ENCODE results near the gene COMP. TPM values are rescaled to one million over a fixed set of nuclear protein-coding genes. Genes with fewer than 3 reads are reported as not detected.

Gene COMP
- total RNA-seq, 2 donors from 2014 or later = 0.09 to 2.0 TPM

DNA sequence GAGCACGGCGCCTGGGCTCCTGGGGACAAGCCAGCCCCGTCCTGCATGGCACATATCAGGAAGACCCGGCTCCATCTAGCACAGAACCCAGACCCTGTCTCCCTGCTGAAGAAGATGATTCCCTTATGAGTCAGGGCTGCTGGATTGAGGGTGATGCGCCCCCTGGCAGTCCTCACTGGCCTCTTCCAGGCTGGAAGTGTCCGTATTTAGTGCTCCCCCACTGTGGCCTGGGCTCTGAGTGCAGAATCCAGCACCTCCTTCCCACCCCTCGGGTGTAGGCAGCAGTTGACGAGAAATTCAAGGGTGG is 14.9 kb downstream of the COMP start:
- DNase-seq (ENCODE audit: low spot score) = no peak
- TF ChIP-seq, protein P1, sequence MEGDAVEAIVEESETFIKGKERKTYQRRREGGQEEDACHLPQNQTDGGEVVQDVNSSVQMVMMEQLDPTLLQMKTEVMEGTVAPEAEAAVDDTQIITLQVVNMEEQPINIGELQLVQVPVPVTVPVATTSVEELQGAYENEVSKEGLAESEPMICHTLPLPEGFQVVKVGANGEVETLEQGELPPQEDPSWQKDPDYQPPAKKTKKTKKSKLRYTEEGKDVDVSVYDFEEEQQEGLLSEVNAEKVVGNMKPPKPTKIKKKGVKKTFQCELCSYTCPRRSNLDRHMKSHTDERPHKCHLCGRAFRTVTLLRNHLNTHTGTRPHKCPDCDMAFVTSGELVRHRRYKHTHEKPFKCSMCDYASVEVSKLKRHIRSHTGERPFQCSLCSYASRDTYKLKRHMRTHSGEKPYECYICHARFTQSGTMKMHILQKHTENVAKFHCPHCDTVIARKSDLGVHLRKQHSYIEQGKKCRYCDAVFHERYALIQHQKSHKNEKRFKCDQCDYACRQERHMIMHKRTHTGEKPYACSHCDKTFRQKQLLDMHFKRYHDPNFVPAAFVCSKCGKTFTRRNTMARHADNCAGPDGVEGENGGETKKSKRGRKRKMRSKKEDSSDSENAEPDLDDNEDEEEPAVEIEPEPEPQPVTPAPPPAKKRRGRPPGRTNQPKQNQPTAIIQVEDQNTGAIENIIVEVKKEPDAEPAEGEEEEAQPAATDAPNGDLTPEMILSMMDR (IDR thresholded peaks at IDR 0.05) = no peak
- TF ChIP-seq POLR2A (IDR thresholded peaks at IDR 0.05) (no peak), POLR2AphosphoS5 (IDR thresholded peaks at IDR 0.05) (no peak)
- no peaks in the 10 kb centered on the region for H3K27me3 ChIP-seq (replicated peaks; ENCODE audit: insufficient read depth)
- H3K27ac ChIP-seq = no peak overlapping the region
- H3K4me3 ChIP-seq = no peak overlapping the region
- intact Hi-C loops (cut with DNase I) = no loop called here
- 84% methylated on average over 7 of the region's 8 CpGs for WGBS
- no peaks in the 10 kb centered on the region for H3K4me1 ChIP-seq (replicated peaks)
- no peaks in the 10 kb centered on the region for H3K36me3 ChIP-seq
- no peaks in the 10 kb centered on the region for H3K9me3 ChIP-seq

DNA sequence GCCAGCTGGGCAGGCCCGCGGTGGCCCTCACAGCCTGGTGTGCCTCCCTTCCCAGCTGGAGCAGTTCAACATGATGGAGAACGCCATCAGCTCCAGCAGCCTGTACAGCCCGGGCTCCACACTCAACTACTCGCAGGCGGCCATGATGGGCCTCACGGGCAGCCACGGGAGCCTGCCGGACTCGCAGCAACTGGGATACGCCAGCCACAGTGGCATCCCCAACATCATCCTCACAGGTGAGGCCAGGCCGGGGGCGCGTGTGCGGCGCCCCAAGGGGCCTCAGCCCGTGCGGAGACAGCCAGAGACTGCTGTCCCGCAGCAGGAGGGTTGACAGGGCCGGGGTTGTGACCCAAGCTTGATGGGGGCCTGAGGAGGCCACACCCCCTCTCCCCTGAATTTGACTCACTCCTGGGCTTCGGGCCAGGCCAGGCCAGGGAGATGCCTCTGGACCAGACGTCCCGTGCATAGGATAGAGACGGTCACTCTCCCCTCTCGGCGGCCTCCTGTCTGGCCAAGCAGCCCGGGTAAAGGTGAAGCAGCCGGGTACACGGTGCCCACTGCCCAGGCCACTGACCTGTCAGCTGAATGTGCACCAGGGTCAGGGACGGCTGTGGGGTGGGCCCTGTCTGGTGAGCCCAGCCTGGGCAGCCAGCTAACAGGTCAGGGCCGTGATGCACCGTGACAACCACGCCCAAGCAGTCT is 15.4 kb downstream of the COMP start:
- H3K4me3 ChIP-seq = no peak overlapping the region
- DNase-seq (ENCODE audit: low spot score) = no peak
- H3K27me3 ChIP-seq (replicated peaks; ENCODE audit: insufficient read depth) = no peaks in the 10 kb centered on the region
- 90% methylated on average over 17 of the region's 33 CpGs for WGBS
- H3K9me3 ChIP-seq = no peaks in the 10 kb centered on the region
- no peaks in the 10 kb centered on the region for H3K4me1 ChIP-seq (replicated peaks)
- TF ChIP-seq POLR2AphosphoS5 (IDR thresholded peaks at IDR 0.05) (no peak), POLR2A (IDR thresholded peaks at IDR 0.05) (no peak)
- TF ChIP-seq, protein P1 (IDR thresholded peaks at IDR 0.05) = no peak
- no peaks in the 10 kb centered on the region for H3K36me3 ChIP-seq
- no peak overlapping the region for H3K27ac ChIP-seq
- intact Hi-C loops (cut with DNase I) = no loop called here

DNA sequence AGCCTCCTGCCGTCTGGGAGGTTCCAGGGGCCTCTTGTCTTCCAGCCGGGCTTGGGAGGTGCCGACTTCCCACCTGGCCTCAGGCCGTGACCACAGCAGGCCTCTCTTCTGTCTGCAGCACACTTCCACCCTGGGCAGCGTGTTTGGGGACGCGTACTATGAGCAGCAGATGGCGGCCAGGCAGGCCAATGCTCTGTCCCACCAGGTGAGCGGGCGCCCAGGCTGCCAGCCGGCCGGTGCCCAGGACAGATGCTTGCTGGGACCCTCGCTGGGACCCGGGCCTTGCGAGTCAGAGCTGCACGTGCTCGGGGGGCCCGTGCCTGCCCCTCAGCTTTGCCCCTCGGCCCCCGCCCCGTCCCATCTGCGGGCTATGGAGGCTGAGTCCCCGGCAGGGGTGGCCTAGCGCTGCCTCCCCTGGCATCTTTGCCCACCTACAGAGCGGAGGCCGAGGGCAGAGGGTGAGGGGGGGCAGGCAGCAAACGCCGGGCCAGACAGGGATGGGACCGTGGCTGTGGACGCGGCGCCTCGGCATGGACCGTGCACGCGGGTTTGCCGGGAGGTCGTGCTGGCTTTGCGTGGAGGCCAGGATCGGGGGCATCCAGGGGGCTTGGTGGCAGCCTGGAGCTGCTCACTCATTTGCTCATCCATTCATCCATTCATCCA is 16.2 kb downstream of the COMP start:
- Histone ChIP-seq H3K4me3 (no peak overlapping the region), H3K27me3 (replicated peaks; ENCODE audit: insufficient read depth) (no peaks in the 10 kb centered on the region), H3K27ac (no peak overlapping the region), H3K36me3 (no peaks in the 10 kb centered on the region), H3K9me3 (no peaks in the 10 kb centered on the region), H3K4me1 (replicated peaks) (no peaks in the 10 kb centered on the region)
- TF ChIP-seq, protein P1 (IDR thresholded peaks at IDR 0.05) = no peak
- TF ChIP-seq POLR2A (IDR thresholded peaks at IDR 0.05) (no peak), POLR2AphosphoS5 (IDR thresholded peaks at IDR 0.05) (no peak)
- WGBS = 95% methylated on average over 35 of the region's 40 CpGs
- intact Hi-C loops (cut with DNase I) = no loop called here
- no peak for DNase-seq (ENCODE audit: low spot score)

DNA sequence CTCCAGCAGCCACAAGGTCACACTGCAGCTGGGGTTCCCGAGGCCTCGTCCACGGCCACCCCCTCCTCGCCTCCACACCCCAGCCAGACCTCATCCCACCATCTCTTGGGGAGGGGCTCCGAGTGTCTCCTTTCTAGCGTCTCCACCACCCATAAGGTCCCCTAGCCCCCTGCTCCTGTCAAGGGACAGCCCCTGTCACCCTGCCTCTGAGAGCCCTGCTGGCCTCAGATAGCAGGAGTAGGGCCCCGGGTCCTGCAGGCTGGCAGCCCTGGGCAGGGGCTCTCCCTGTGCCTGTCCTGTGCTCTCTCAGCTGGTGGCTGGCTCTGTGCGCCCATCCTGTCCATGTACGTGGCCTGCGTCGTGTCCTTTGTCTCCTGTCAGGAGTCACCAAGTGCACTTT is 17.0 kb downstream of the COMP start:
- H3K9me3 ChIP-seq = no peaks in the 10 kb centered on the region
- H3K36me3 ChIP-seq = no peaks in the 10 kb centered on the region
- H3K27me3 ChIP-seq (replicated peaks; ENCODE audit: insufficient read depth) = no peaks in the 10 kb centered on the region
- H3K4me1 ChIP-seq (replicated peaks) = peaks cover 5% of the 10 kb centered on the region
- no peak for TF ChIP-seq POLR2A (IDR thresholded peaks at IDR 0.05)
- TF ChIP-seq, protein P1 (IDR thresholded peaks at IDR 0.05) = no peak
- no peak for TF ChIP-seq POLR2AphosphoS5 (IDR thresholded peaks at IDR 0.05)
- DNase-seq (ENCODE audit: low spot score) = no peak
- intact Hi-C loops (cut with DNase I) = no loop called here
- no peak overlapping the region for H3K27ac ChIP-seq
- 95% methylated on average over 11 of the region's 11 CpGs for WGBS
- H3K4me3 ChIP-seq = no peak overlapping the region

DNA sequence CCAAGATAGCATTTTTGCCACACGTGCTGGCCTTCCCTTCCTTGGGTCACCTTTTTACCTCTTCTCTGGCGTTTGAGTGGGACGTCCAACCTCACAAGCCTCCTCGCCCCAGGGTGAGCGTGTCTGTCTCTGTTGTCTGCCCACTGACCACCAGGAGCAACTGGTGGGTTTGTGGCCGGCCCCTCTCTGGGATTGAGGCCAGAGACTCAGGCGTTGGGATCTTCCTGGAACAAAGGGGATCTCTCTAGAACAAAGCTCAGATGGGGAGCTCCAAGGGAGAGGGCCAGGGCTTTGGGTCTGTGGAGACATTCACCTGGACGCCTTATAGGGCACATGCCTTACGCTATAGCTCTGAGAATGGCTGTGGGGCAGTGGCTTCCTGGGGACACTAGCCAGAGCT is 17.4 kb downstream of the COMP start:
- 80% methylated on average over 9 of the region's 9 CpGs for WGBS
- H3K36me3 ChIP-seq = no peaks in the 10 kb centered on the region

More for the DNA sequence above, 17.4 kb downstream of the COMP start:
- TF ChIP-seq POLR2AphosphoS5 (IDR thresholded peaks at IDR 0.05) (no peak), POLR2A (IDR thresholded peaks at IDR 0.05) (no peak)
- TF ChIP-seq, protein P1 (IDR thresholded peaks at IDR 0.05) = no peak
- no peak overlapping the region for H3K4me3 ChIP-seq
- peaks cover 5% of the 10 kb centered on the region for H3K4me1 ChIP-seq (replicated peaks)
- no peak for DNase-seq (ENCODE audit: low spot score)
- no peak overlapping the region for H3K27ac ChIP-seq
- H3K27me3 ChIP-seq (replicated peaks; ENCODE audit: insufficient read depth) = no peaks in the 10 kb centered on the region
- intact Hi-C loops (cut with DNase I) = no loop called here
- H3K9me3 ChIP-seq = no peaks in the 10 kb centered on the region
